Measurements from ENCODE around the gene KCNQ5.

Gene KCNQ5

GRCh38 chr6:72691249-72691648, 69.4 kb downstream of the KCNQ5 start:
- H3K9me3 ChIP-seq (ENCODE audit: control insufficient read depth, low read depth, low read length), result no peaks in the 10 kb centered on the region
- no peaks in the 10 kb centered on the region for H3K4me1 ChIP-seq (ENCODE audit: control insufficient read depth, low read depth, low read length)
- no peaks in the 10 kb centered on the region for H3K27me3 ChIP-seq (ENCODE audit: control insufficient read depth, insufficient read depth, low read length)
- H3K4me3 ChIP-seq (ENCODE audit: low read length), result no peak overlapping the region
- H3K9ac ChIP-seq (ENCODE audit: low read length), result no peak overlapping the region
- no peaks in the 10 kb centered on the region for H3K36me3 ChIP-seq (ENCODE audit: control insufficient read depth, low read depth, low read length)
- H3K27ac ChIP-seq (ENCODE audit: low read length), result no peak overlapping the region

DNA sequence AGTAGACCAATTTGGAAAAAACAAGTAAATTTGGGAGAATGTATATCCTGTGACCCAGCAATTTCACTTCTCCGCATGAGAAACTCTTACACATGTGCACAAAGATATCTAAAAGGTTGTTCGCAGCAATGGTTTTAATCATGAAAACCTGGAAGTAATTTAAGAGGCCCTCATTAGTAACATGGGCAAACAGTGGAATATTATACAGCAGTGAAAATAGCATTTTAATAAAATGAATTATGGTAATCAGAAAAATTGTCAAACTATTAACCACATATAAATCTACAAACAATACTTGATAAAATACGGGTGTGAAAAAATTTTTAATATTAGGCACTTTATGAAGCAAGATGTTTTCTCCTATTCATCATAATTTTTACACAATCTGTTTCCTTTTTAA, 74.2 kb downstream of the KCNQ5 start:
- Histone ChIP-seq H3K9me3 (ENCODE audit: control insufficient read depth, low read depth, low read length) (no peaks in the 10 kb centered on the region), H3K4me1 (ENCODE audit: control insufficient read depth, low read depth, low read length) (no peaks in the 10 kb centered on the region), H3K9ac (ENCODE audit: low read length) (no peak overlapping the region), H3K27me3 (ENCODE audit: control insufficient read depth, insufficient read depth, low read length) (no peaks in the 10 kb centered on the region), H3K4me3 (ENCODE audit: low read length) (no peak overlapping the region), H3K27ac (ENCODE audit: low read length) (no peak overlapping the region), H3K36me3 (ENCODE audit: control insufficient read depth, low read depth, low read length) (no peaks in the 10 kb centered on the region)

DNA sequence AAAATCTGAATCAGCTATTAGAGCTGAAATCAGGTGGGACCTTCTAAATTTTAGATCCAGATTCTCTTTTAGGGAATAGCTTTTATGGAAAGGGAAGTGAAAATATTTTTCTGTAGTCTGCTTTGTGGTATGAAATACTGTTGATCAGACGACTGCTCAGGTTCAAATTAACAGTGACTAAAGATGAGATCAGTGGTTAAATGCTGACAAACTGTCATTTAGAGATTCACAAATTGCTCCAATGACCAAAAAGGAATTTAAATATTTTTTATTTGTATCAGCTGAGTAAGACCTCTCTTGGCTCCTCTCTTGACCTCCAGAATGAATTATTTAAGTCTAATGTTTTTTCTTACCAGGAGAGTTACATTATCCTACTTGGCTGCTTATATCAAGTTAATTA, 77.3 kb downstream of the KCNQ5 start:
- Histone ChIP-seq H3K4me3 (ENCODE audit: low read length) (no peak overlapping the region), H3K27me3 (ENCODE audit: control insufficient read depth, insufficient read depth, low read length) (no peaks in the 10 kb centered on the region), H3K9me3 (ENCODE audit: control insufficient read depth, low read depth, low read length) (no peaks in the 10 kb centered on the region), H3K9ac (ENCODE audit: low read length) (no peak overlapping the region), H3K36me3 (ENCODE audit: control insufficient read depth, low read depth, low read length) (no peaks in the 10 kb centered on the region), H3K27ac (ENCODE audit: low read length) (no peak overlapping the region), H3K4me1 (ENCODE audit: control insufficient read depth, low read depth, low read length) (no peaks in the 10 kb centered on the region)

DNA sequence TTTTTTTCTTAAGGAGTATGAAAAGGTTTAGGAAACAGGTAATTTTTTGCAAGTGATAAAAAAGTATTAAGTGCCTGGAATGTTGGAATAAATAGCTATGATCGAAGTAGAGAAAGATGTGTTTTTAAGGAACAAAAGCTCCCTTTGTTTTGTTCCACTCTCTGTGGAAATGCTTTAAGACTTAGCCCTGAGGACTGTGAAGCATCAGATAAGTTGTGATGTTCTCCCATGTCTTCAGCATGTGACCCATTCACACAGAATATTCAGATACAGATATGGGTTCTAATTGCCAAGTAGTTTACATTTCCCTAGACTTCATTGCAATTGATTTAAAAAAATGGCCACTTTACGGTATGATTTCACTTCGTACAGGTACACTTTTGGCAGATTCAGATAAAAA, 80.6 kb downstream of the KCNQ5 start:
- H3K4me1 ChIP-seq (ENCODE audit: control insufficient read depth, low read depth, low read length), result no peaks in the 10 kb centered on the region
- H3K27ac ChIP-seq (ENCODE audit: low read length), result no peak overlapping the region
- H3K36me3 ChIP-seq (ENCODE audit: control insufficient read depth, low read depth, low read length), result no peaks in the 10 kb centered on the region
- no peak overlapping the region for H3K4me3 ChIP-seq (ENCODE audit: low read length)
- H3K9me3 ChIP-seq (ENCODE audit: control insufficient read depth, low read depth, low read length), result no peaks in the 10 kb centered on the region
- H3K27me3 ChIP-seq (ENCODE audit: control insufficient read depth, insufficient read depth, low read length), result no peaks in the 10 kb centered on the region
- H3K9ac ChIP-seq (ENCODE audit: low read length), result no peak overlapping the region

- no peak overlapping the region for H3K4me3 ChIP-seq (ENCODE audit: low read length)
- H3K27me3 ChIP-seq (ENCODE audit: control insufficient read depth, insufficient read depth, low read length), result no peaks in the 10 kb centered on the region
- no peaks in the 10 kb centered on the region for H3K9me3 ChIP-seq (ENCODE audit: control insufficient read depth, low read depth, low read length)
- no peak overlapping the region for H3K9ac ChIP-seq (ENCODE audit: low read length)
- no peaks in the 10 kb centered on the region for H3K36me3 ChIP-seq (ENCODE audit: control insufficient read depth, low read depth, low read length)
- no peak overlapping the region for H3K27ac ChIP-seq (ENCODE audit: low read length)
- no peaks in the 10 kb centered on the region for H3K4me1 ChIP-seq (ENCODE audit: control insufficient read depth, low read depth, low read length)
These were observed 81.2 kb downstream of the KCNQ5 start for GRCh38 chr6:72703093-72703492.

- H3K9ac ChIP-seq (ENCODE audit: low read length), result no peak overlapping the region
- no peaks in the 10 kb centered on the region for H3K36me3 ChIP-seq (ENCODE audit: control insufficient read depth, low read depth, low read length)
- no peaks in the 10 kb centered on the region for H3K4me1 ChIP-seq (ENCODE audit: control insufficient read depth, low read depth, low read length)
- no peak overlapping the region for H3K27ac ChIP-seq (ENCODE audit: low read length)
- no peaks in the 10 kb centered on the region for H3K27me3 ChIP-seq (ENCODE audit: control insufficient read depth, insufficient read depth, low read length)
- no peak overlapping the region for H3K4me3 ChIP-seq (ENCODE audit: low read length)
- no peaks in the 10 kb centered on the region for H3K9me3 ChIP-seq (ENCODE audit: control insufficient read depth, low read depth, low read length)
These were observed 83.1 kb downstream of the KCNQ5 start for GRCh38 chr6:72704979-72705378.

DNA sequence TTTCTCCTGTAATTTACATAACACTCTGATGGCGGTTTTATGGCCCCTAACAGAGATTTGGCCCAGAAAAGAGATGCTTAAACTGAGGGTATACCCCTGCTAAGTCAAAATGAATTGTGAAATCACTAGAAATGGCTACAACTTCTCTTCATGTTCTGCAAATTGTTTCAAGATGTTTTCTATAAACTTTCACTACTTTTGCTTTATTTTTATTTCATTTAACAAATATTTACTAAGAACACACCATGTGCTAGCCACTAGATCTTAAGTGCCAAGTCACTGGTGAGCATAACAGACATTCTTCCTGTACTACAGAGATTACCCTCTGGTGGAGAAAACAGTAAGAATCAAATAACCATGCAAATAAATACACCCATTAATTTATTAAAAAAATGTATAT, 87.6 kb downstream of the KCNQ5 start:
- H3K36me3 ChIP-seq (ENCODE audit: control insufficient read depth, low read depth, low read length), result no peaks in the 10 kb centered on the region
- H3K27ac ChIP-seq (ENCODE audit: low read length), result no peak overlapping the region
- no peak overlapping the region for H3K4me3 ChIP-seq (ENCODE audit: low read length)
- no peaks in the 10 kb centered on the region for H3K9me3 ChIP-seq (ENCODE audit: control insufficient read depth, low read depth, low read length)
- no peaks in the 10 kb centered on the region for H3K27me3 ChIP-seq (ENCODE audit: control insufficient read depth, insufficient read depth, low read length)
- no peak overlapping the region for H3K9ac ChIP-seq (ENCODE audit: low read length)
- no peaks in the 10 kb centered on the region for H3K4me1 ChIP-seq (ENCODE audit: control insufficient read depth, low read depth, low read length)

- Histone ChIP-seq H3K4me3 (ENCODE audit: low read length) (no peak overlapping the region), H3K27ac (ENCODE audit: low read length) (no peak overlapping the region), H3K36me3 (ENCODE audit: control insufficient read depth, low read depth, low read length) (no peaks in the 10 kb centered on the region), H3K9ac (ENCODE audit: low read length) (no peak overlapping the region), H3K9me3 (ENCODE audit: control insufficient read depth, low read depth, low read length) (no peaks in the 10 kb centered on the region), H3K27me3 (ENCODE audit: control insufficient read depth, insufficient read depth, low read length) (no peaks in the 10 kb centered on the region), H3K4me1 (ENCODE audit: control insufficient read depth, low read depth, low read length) (no peaks in the 10 kb centered on the region)
These were observed 89.9 kb downstream of the KCNQ5 start for GRCh38 chr6:72711731-72712130.

DNA sequence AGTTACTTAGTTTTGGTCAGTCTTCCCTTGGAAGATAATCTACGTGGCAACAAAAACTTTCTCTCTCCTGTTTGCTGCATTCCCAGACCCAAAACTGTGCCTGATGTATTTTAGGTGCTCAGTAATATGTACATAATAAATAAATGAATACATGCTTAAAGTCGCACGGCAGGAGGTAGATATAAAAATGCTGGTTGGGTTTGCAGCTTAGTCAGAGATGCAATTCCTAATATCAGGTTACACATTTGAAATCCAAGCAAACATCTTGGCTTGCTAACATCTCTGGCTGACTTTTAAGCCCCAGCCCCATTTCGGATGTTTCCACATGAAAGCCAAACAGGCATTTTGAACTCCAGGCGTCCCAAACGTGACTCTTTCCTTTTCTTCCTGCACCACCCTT, 91.0 kb downstream of the KCNQ5 start:
- H3K9ac ChIP-seq (ENCODE audit: low read length), result no peak overlapping the region
- H3K4me3 ChIP-seq (ENCODE audit: low read length), result no peak overlapping the region
- H3K9me3 ChIP-seq (ENCODE audit: control insufficient read depth, low read depth, low read length), result no peaks in the 10 kb centered on the region
- H3K27ac ChIP-seq (ENCODE audit: low read length), result no peak overlapping the region
- no peaks in the 10 kb centered on the region for H3K4me1 ChIP-seq (ENCODE audit: control insufficient read depth, low read depth, low read length)
- no peaks in the 10 kb centered on the region for H3K27me3 ChIP-seq (ENCODE audit: control insufficient read depth, insufficient read depth, low read length)
- no peaks in the 10 kb centered on the region for H3K36me3 ChIP-seq (ENCODE audit: control insufficient read depth, low read depth, low read length)

GRCh38 chr6:72715119-72715518, 93.3 kb downstream of the KCNQ5 start:
- H3K27ac ChIP-seq (ENCODE audit: low read length), result no peak overlapping the region
- H3K9ac ChIP-seq (ENCODE audit: low read length), result no peak overlapping the region
- H3K9me3 ChIP-seq (ENCODE audit: control insufficient read depth, low read depth, low read length), result no peaks in the 10 kb centered on the region
- H3K4me1 ChIP-seq (ENCODE audit: control insufficient read depth, low read depth, low read length), result no peaks in the 10 kb centered on the region
- H3K27me3 ChIP-seq (ENCODE audit: control insufficient read depth, insufficient read depth, low read length), result no peaks in the 10 kb centered on the region
- H3K36me3 ChIP-seq (ENCODE audit: control insufficient read depth, low read depth, low read length), result no peaks in the 10 kb centered on the region
- no peak overlapping the region for H3K4me3 ChIP-seq (ENCODE audit: low read length)

GRCh38 chr6:72716916-72717315, 95.1 kb downstream of the KCNQ5 start:
- Histone ChIP-seq H3K27me3 (ENCODE audit: control insufficient read depth, insufficient read depth, low read length) (no peaks in the 10 kb centered on the region), H3K36me3 (ENCODE audit: control insufficient read depth, low read depth, low read length) (no peaks in the 10 kb centered on the region), H3K4me1 (ENCODE audit: control insufficient read depth, low read depth, low read length) (no peaks in the 10 kb centered on the region), H3K9ac (ENCODE audit: low read length) (no peak overlapping the region), H3K27ac (ENCODE audit: low read length) (no peak overlapping the region), H3K9me3 (ENCODE audit: control insufficient read depth, low read depth, low read length) (no peaks in the 10 kb centered on the region), H3K4me3 (ENCODE audit: low read length) (no peak overlapping the region)

GRCh38 chr6:72720464-72720863, 98.6 kb downstream of the KCNQ5 start:
- H3K9me3 ChIP-seq (ENCODE audit: control insufficient read depth, low read depth, low read length), result no peaks in the 10 kb centered on the region
- H3K4me1 ChIP-seq (ENCODE audit: control insufficient read depth, low read depth, low read length), result no peaks in the 10 kb centered on the region
- no peaks in the 10 kb centered on the region for H3K27me3 ChIP-seq (ENCODE audit: control insufficient read depth, insufficient read depth, low read length)
- no peaks in the 10 kb centered on the region for H3K36me3 ChIP-seq (ENCODE audit: control insufficient read depth, low read depth, low read length)
- no peak overlapping the region for H3K9ac ChIP-seq (ENCODE audit: low read length)
- H3K27ac ChIP-seq (ENCODE audit: low read length), result no peak overlapping the region
- H3K4me3 ChIP-seq (ENCODE audit: low read length), result no peak overlapping the region

Measured in iPS-18a (cell line).